Measurements from ENCODE around the gene TFEC. TPM values are rescaled to one million over a fixed set of nuclear protein-coding genes. Genes with fewer than 3 reads are reported as not detected.

TFEC gene
- total and polyA plus RNA-seq, 2 of the 4 experiments (the other 2 are of a cell fraction) = under 0.01 to 0.02 TPM

Other genes starting within 250 kb of the TFEC start
- gene TES, start 179.8 kb upstream of the TFEC start, total RNA-seq (2012; rRNA removed) = 83.3 and 91.9 TPM in 2 replicates
- gene TES, start 179.8 kb upstream of the TFEC start, polyA plus RNA-seq (2012; rRNA removed) = 49.7 and 54.0 TPM in 2 replicates